ENCODE measurements around the gene WFDC1.

DNA sequence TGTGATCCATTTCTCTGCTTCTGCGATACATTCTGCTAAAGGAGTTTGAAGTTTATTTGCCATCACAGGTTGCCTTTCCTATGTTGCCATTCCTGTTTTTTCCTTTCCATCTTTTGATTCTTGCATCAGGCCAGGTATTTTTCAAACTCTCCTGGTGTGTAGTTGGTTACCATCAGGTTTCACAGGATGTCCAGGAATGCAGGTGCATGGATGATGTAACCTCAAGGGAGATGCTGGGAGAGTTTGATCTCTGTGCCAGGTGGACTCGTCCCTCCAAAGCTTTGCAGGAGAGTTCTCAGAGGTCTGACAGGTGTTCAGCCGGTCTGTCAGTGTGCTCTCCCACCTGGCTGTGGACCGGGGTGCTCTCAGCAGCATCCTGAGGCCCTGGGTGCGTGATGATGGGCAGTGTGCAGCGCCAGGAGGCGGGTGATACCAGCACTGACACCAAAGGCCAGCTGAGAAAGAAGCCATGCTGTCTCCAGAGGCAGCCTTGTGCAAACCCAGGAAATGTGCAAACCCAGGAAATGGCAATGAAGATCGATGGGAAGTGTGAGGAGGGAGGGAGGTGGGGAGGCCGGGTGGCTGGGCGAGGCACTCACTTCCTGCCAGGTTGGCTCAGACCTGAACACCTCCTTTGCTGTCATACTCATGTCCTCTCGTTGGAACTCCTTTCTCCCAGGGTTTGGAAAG is 75.4 kb downstream of the WFDC1 start:
- TF ChIP-seq CTCF (IDR thresholded peaks at IDR 0.05; ENCODE audit: insufficient read depth, low read length) = no peak
- no peak for TF ChIP-seq SPI1 (IDR thresholded peaks at IDR 0.05; ENCODE audit: borderline replicate concordance, low read depth)
- no peak for TF ChIP-seq REST (IDR thresholded peaks at IDR 0.05; ENCODE audit: insufficient replicate concordance, low read depth)
- TF ChIP-seq POLR2AphosphoS5 (IDR thresholded peaks at IDR 0.05; ENCODE audit: low read depth) = no peak
- TF ChIP-seq GABPA (IDR thresholded peaks at IDR 0.05; ENCODE audit: low read depth) = no peak

All from HL-60 (cell line).